ENCODE results near the gene SMOC1.

The SMOC1 gene

GRCh38 chr14:69943084-69943780 lies 64.0 kb downstream of the SMOC1 start:
- no peak for DNase-seq (ENCODE audit: low spot score)

- DNase-seq (ENCODE audit: low spot score) = no peak
These were observed 66.1 kb downstream of the SMOC1 start for GRCh38 chr14:69945347-69945746.

- no peak for DNase-seq (ENCODE audit: low spot score)
These were observed 66.7 kb downstream of the SMOC1 start for GRCh38 chr14:69945912-69946311.

GRCh38 chr14:69948351-69948750 lies 69.1 kb downstream of the SMOC1 start:
- no peak for DNase-seq (ENCODE audit: low spot score)

GRCh38 chr14:69951263-69951662 lies 72.0 kb downstream of the SMOC1 start:
- no peak for DNase-seq (ENCODE audit: low spot score)

- no peak for DNase-seq (ENCODE audit: low spot score)
These were observed 72.7 kb downstream of the SMOC1 start for GRCh38 chr14:69951935-69952334.

- no peak for DNase-seq (ENCODE audit: low spot score)
These were observed 74.2 kb downstream of the SMOC1 start for GRCh38 chr14:69953266-69953915.

- no peak for DNase-seq (ENCODE audit: low spot score)
These were observed 76.9 kb downstream of the SMOC1 start for GRCh38 chr14:69955855-69956845.

- DNase-seq (ENCODE audit: low spot score) = no peak
These were observed 77.8 kb downstream of the SMOC1 start for GRCh38 chr14:69956970-69957369.

GRCh38 chr14:69957986-69958385 lies 78.8 kb downstream of the SMOC1 start:
- DNase-seq (ENCODE audit: low spot score) = no peak

- DNase-seq (ENCODE audit: low spot score) = no peak
These were observed 79.9 kb downstream of the SMOC1 start for GRCh38 chr14:69959136-69959535.

GRCh38 chr14:69960296-69960695 lies 81.1 kb downstream of the SMOC1 start:
- DNase-seq (ENCODE audit: low spot score) = no peak

GRCh38 chr14:69963966-69964365 lies 84.8 kb downstream of the SMOC1 start:
- DNase-seq (ENCODE audit: low spot score) = no peak

GRCh38 chr14:69964841-69965240 lies 85.6 kb downstream of the SMOC1 start:
- no peak for DNase-seq (ENCODE audit: low spot score)

- DNase-seq (ENCODE audit: low spot score) = no peak
These were observed 88.9 kb downstream of the SMOC1 start for GRCh38 chr14:69968132-69968531.

GRCh38 chr14:69968681-69969080 lies 89.5 kb downstream of the SMOC1 start:
- DNase-seq (ENCODE audit: low spot score) = no peak

- no peak for DNase-seq (ENCODE audit: low spot score)
These were observed 93.5 kb downstream of the SMOC1 start for GRCh38 chr14:69972755-69973154.

GRCh38 chr14:69973846-69974245 lies 94.6 kb downstream of the SMOC1 start:
- no peak for DNase-seq (ENCODE audit: low spot score)

GRCh38 chr14:69979882-69980281 lies 100.7 kb downstream of the SMOC1 start:
- DNase-seq (ENCODE audit: low spot score) = no peak

- DNase-seq (ENCODE audit: low spot score) = no peak
These were observed 101.5 kb downstream of the SMOC1 start for GRCh38 chr14:69980457-69981425.

- no peak for DNase-seq (ENCODE audit: low spot score)
These were observed 103.1 kb downstream of the SMOC1 start for GRCh38 chr14:69982220-69982839.

All from CD4-positive, alpha-beta T cell treated with Interleukin-15 for 4 hours (primary cell).